ENCODE data around the gene CLPTM1L. TPM values are rescaled to one million over a fixed set of nuclear protein-coding genes. Genes with fewer than 3 reads are reported as not detected.

CLPTM1L gene
- total and polyA plus RNA-seq, 2 donors (not counting 1 experiment from before 2014, with no cell fraction given), result 78.4 to 99.9 TPM

- ChIA-PET CTCF (interaction anchor here (1.3 to 1.5 kb wide), 2 partner anchors 25 to 143 kb away, joined by 4 to 5 read pairs; no protein-coding TSS in a partner anchor), POLR2A (no interaction called here)
- DNase-seq, result no peak
- Histone ChIP-seq H3K4me3 (ENCODE audit: control extremely low read depth in 1 of 5, extremely low read depth in 1 of 5, insufficient read depth in 1 of 5, low read depth in 2 of 5, low read length in 4 of 5) (peak overlapping the region in 4 of 5 experiments; percentile 30 to 62 (median 53)), H2AFZ (ENCODE audit: insufficient read depth, low read depth, low read length, poor library complexity, severe bottlenecking) (peak overlapping the region; percentile 75), H3K4me1 (ENCODE audit: control insufficient read depth in 2 of 2, insufficient read depth in 2 of 2, low read length in 2 of 2) (peaks cover 49 to 50% of the 10 kb centered on the region in 2 donors), H4K20me1 (ENCODE audit: control insufficient read depth, insufficient read depth, low read length, poor library complexity, severe bottlenecking) (no peaks in the 10 kb centered on the region), H3K36me3 (replicated peaks in 1 of 2; ENCODE audit: control extremely low read depth in 1 of 2, control insufficient read depth in 1 of 2, extremely low read depth in 1 of 2, insufficient read depth in 2 of 2, low read length in 1 of 2) (peaks cover 0 to 32% of the 10 kb centered on the region in 2 experiments), H3K9me3 (ENCODE audit: control extremely low read depth in 1 of 3, control insufficient read depth in 2 of 3, insufficient read depth in 1 of 3, low read length in 2 of 3) (peaks cover 0 to 1% (median 0%) of the 10 kb centered on the region in 3 donors), H3K79me2 (ENCODE audit: control insufficient read depth, insufficient read depth, low read length) (no peaks in the 10 kb centered on the region), H3K27ac (ENCODE audit: low read length in 2 of 2) (peak overlapping the region; percentile 44 to 66), H3K27me3 (replicated peaks in 1 of 4; ENCODE audit: control extremely low read depth in 1 of 4, control insufficient read depth in 3 of 4, insufficient read depth in 4 of 4, low read length in 3 of 4) (peaks cover 0 to 6% (median 0%) of the 10 kb centered on the region in 4 experiments), H3K4me2 (replicated peaks; ENCODE audit: low read depth, low read length, poor library complexity, severe bottlenecking) (peak overlapping the region; percentile 91), H3K9ac (ENCODE audit: low read length) (peak overlapping the region; percentile 67)
- H3K27ac Mint-ChIP-seq, result peak overlapping the region; percentile 90
- no peak for ATAC-seq (ENCODE audit: low read depth)
- H3K4me1 Mint-ChIP-seq, result peaks cover 49% of the 10 kb centered on the region
- intact Hi-C loops (cut with micrococcal nuclease), result no loop called here
- no peak for TF ChIP-seq EZH2 (IDR thresholded peaks at IDR 0.05; ENCODE audit: borderline replicate concordance, insufficient read depth, low read depth, low read length, poor library complexity, severe bottlenecking)
- TF ChIP-seq, protein P1, sequence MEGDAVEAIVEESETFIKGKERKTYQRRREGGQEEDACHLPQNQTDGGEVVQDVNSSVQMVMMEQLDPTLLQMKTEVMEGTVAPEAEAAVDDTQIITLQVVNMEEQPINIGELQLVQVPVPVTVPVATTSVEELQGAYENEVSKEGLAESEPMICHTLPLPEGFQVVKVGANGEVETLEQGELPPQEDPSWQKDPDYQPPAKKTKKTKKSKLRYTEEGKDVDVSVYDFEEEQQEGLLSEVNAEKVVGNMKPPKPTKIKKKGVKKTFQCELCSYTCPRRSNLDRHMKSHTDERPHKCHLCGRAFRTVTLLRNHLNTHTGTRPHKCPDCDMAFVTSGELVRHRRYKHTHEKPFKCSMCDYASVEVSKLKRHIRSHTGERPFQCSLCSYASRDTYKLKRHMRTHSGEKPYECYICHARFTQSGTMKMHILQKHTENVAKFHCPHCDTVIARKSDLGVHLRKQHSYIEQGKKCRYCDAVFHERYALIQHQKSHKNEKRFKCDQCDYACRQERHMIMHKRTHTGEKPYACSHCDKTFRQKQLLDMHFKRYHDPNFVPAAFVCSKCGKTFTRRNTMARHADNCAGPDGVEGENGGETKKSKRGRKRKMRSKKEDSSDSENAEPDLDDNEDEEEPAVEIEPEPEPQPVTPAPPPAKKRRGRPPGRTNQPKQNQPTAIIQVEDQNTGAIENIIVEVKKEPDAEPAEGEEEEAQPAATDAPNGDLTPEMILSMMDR (IDR thresholded peaks at IDR 0.05), result no peak
- peak overlapping the region; percentile 86 for H3K4me3 Mint-ChIP-seq
- H3K27me3 Mint-ChIP-seq, result peaks cover 2% of the 10 kb centered on the region
- 27% methylated on average over 11 of the region's 17 CpGs for WGBS (ENCODE audit: insufficient coverage)
- no peaks in the 10 kb centered on the region for H3K9me3 Mint-ChIP-seq (ENCODE audit: insufficient read depth)
Measured at GRCh38 chr5:1316588-1317340, 28.1 kb downstream of the CLPTM1L start.
